Suprapubic skin (tissue), 4 donors: ENCODE data around the gene SENP7. TPM values are rescaled to one million over a fixed set of nuclear protein-coding genes. Genes with fewer than 3 reads are reported as not detected.

Experiments
- DNase-seq, 2 donors: peaks; one replicate each; pipeline ENCODE4 v3.0.0-alpha.2; 2019; ENCODE audit warnings: low spot score in 2 of 2
- H3K27ac ChIP-seq: fragments of 200-600 bp; sonication (generic); one replicate; pipeline ENCODE4 v1.5.1; 2019
- H3K27me3 ChIP-seq: fragments of 200-600 bp; sonication (generic); one replicate; pipeline ENCODE4 v1.5.1; 2019
- H3K36me3 ChIP-seq: fragments of 200-600 bp; sonication (generic); one replicate; pipeline ENCODE4 v1.5.1; 2019
- H3K4me1 ChIP-seq: fragments of 200-600 bp; sonication (generic); one replicate; pipeline ENCODE4 v1.5.1; 2019
- H3K4me3 ChIP-seq: fragments of 200-600 bp; sonication (generic); one replicate; pipeline ENCODE4 v1.5.1; 2019; ENCODE audit warnings: mild to moderate bottlenecking
- H3K9me3 ChIP-seq: fragments of 200-600 bp; sonication (generic); one replicate; pipeline ENCODE4 v1.5.1; 2019
- CTCF ChIP-seq, 2 donors: fragments of 200-600 bp in 1 of 2; fragments of 450-650 bp in 1 of 2; sonication (generic) in 1 of 2; IDR thresholded peaks; one replicate each; pipeline ENCODE4 v1.5.1; 2016 to 2019; ENCODE audit warnings: antibody characterized with exemption in 2 of 2, mild to moderate bottlenecking in 1 of 2, moderate library complexity in 1 of 2
- EP300 ChIP-seq: sonication (generic); formaldehyde crosslinking; IDR thresholded peaks from one replicate; pipeline ENCODE4 v1.6.1; 2017; ENCODE audit warnings: antibody characterized with exemption
- POLR2A ChIP-seq, 2 donors: fragments of 450-650 bp; IDR thresholded peaks; one replicate each; pipeline ENCODE4 v1.6.1; 2017; ENCODE audit warnings: antibody characterized with exemption in 2 of 2, mild to moderate bottlenecking in 2 of 2, moderate library complexity in 2 of 2
- POLR2AphosphoS5 ChIP-seq, 3 donors: sonication (generic); formaldehyde crosslinking; IDR thresholded peaks; one replicate each; pipeline ENCODE4 v1.6.1; 2017; ENCODE audit warnings: antibody characterized with exemption in 3 of 3
- WGBS: methylation state at CpG from one replicate; pipeline ENCODE4 v1.1.5; 2018; 5-methylcytosine and 5-hydroxymethylcytosine counted together
- total RNA-seq, 4 donors: library from RNA; depleted of rRNA; stranded (reverse); fragments of >200 nt; gene quantifications; one replicate each; pipeline ENCODE4 v1.1.0, GENCODE V29; 2016

The SENP7 gene
- total RNA-seq, 4 donors from 2014 or later = 13.3 to 39.4 (median 15.8) TPM

- 86% methylated on average over 3 of the region's 3 CpGs for WGBS
- DNase-seq = no peak
- Histone ChIP-seq H3K9me3 (no peaks in the 10 kb centered on the region), H3K27ac (no peak overlapping the region), H3K4me3 (no peak overlapping the region), H3K27me3 (no peaks in the 10 kb centered on the region), H3K4me1 (no peaks in the 10 kb centered on the region), H3K36me3 (peaks cover 11% of the 10 kb centered on the region)
- TF ChIP-seq EP300 (no peak), POLR2AphosphoS5 (IDR thresholded peaks at IDR 0.05) (no peak), CTCF (IDR thresholded peaks at IDR 0.05) (no peak), POLR2A (IDR thresholded peaks at IDR 0.05) (no peak)
Measured at GRCh38 chr3:101501783-101502182, 11.2 kb downstream of the SENP7 start.

GRCh38 chr3:101500208-101500607 lies 12.8 kb downstream of the SENP7 start:
- H3K27me3 ChIP-seq = no peaks in the 10 kb centered on the region
- WGBS = 100% methylated on average over 1 of the region's 1 CpG
- H3K9me3 ChIP-seq = no peaks in the 10 kb centered on the region
- no peak for DNase-seq
- peaks cover 11% of the 10 kb centered on the region for H3K36me3 ChIP-seq
- H3K4me1 ChIP-seq = no peaks in the 10 kb centered on the region
- no peak overlapping the region for H3K4me3 ChIP-seq
- TF ChIP-seq POLR2AphosphoS5 (IDR thresholded peaks at IDR 0.05) = no peak
- TF ChIP-seq CTCF (IDR thresholded peaks at IDR 0.05) = no peak
- H3K27ac ChIP-seq = no peak overlapping the region

- Histone ChIP-seq H3K27ac (no peak overlapping the region), H3K9me3 (no peaks in the 10 kb centered on the region), H3K27me3 (no peaks in the 10 kb centered on the region), H3K36me3 (peaks cover 10% of the 10 kb centered on the region), H3K4me3 (no peak overlapping the region), H3K4me1 (no peaks in the 10 kb centered on the region)
- 92% methylated on average over 2 of the region's 2 CpGs for WGBS
- DNase-seq = no peak
- TF ChIP-seq CTCF (IDR thresholded peaks at IDR 0.05) = no peak
- TF ChIP-seq EP300 = no peak
- no peak for TF ChIP-seq POLR2AphosphoS5 (IDR thresholded peaks at IDR 0.05)
- no peak for TF ChIP-seq POLR2A (IDR thresholded peaks at IDR 0.05)
Measured at GRCh38 chr3:101497803-101498202, 15.2 kb downstream of the SENP7 start.

GRCh38 chr3:101495552-101495951 lies 17.5 kb downstream of the SENP7 start:
- H3K4me1 ChIP-seq = no peaks in the 10 kb centered on the region
- TF ChIP-seq EP300 = no peak
- no peak for TF ChIP-seq POLR2A (IDR thresholded peaks at IDR 0.05)
- TF ChIP-seq POLR2AphosphoS5 (IDR thresholded peaks at IDR 0.05) = no peak
- no peak for TF ChIP-seq CTCF (IDR thresholded peaks at IDR 0.05)
- WGBS = 87% methylated on average over 4 of the region's 4 CpGs
- H3K4me3 ChIP-seq = no peak overlapping the region
- no peak overlapping the region for H3K27ac ChIP-seq
- DNase-seq = no peak
- peaks cover 15% of the 10 kb centered on the region for H3K36me3 ChIP-seq
- H3K9me3 ChIP-seq = no peaks in the 10 kb centered on the region
- no peaks in the 10 kb centered on the region for H3K27me3 ChIP-seq

GRCh38 chr3:101484805-101485620 lies 28.0 kb downstream of the SENP7 start:
- WGBS = 95% methylated on average over 8 of the region's 8 CpGs
- Histone ChIP-seq H3K9me3 (no peaks in the 10 kb centered on the region), H3K36me3 (peaks cover 11% of the 10 kb centered on the region), H3K4me1 (no peaks in the 10 kb centered on the region), H3K4me3 (no peak overlapping the region), H3K27me3 (no peaks in the 10 kb centered on the region), H3K27ac (no peak overlapping the region)
- no peak for TF ChIP-seq POLR2A (IDR thresholded peaks at IDR 0.05)
- TF ChIP-seq EP300 = no peak
- no peak for TF ChIP-seq POLR2AphosphoS5 (IDR thresholded peaks at IDR 0.05)
- no peak for TF ChIP-seq CTCF (IDR thresholded peaks at IDR 0.05)
- DNase-seq = no peak
